GM21360 (cell line): Measurements from ENCODE around the gene KLHDC10.
"Not testable (repeated sequence)": the region's sequence is repeated elsewhere in the genome, so short reads cannot be mapped to it uniquely, and the experiment has no call there.

ENCODE experiments used
- ATAC-seq: cut with Tn5 transposase; IDR thresholded peaks from one replicate; pipeline ENCODE4 v1.9.1; 2021; ENCODE audit warnings: mild to moderate bottlenecking, moderate library complexity; ENCODE audit not compliant: unreplicated experiment

Gene KLHDC10

GRCh38 chr7:130152493-130153210 is 82.3 kb downstream of the KLHDC10 start:
- ATAC-seq = no peak

DNA sequence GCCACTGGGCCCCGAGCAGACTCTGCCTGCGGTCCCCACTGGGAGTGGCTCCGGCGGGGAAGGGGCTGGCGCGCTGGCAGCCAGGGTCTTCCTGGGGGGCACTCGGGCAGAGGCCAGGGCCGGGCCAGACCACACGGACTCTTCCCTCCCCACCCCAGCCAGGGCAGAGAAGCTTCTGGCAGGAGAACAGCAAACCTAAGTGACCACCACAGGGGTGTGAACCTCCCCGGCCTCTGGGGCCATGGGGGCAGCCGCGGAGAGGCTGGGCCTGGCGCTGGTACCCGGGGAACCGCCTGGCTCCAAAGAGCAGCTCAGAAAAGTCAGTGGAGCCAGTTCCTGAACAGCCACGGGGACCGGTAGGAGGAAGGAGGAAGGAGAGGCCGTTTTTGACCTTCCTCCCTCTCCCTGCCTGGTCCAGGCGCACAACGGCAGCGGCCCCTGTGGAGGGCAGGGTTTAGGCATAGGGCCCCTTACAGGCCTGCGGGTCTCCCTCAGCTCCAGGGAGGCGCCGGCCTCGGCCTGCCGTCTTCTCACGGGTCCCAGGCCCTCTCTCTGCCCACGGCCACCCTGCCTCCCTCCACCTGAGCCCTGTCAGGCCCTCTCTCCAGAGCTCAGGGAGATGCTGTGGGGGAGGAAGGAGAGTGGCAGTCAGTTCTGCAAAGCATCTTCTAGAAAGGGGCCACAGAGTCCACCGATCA is 83.0 kb downstream of the KLHDC10 start:
- ATAC-seq = no peak

DNA sequence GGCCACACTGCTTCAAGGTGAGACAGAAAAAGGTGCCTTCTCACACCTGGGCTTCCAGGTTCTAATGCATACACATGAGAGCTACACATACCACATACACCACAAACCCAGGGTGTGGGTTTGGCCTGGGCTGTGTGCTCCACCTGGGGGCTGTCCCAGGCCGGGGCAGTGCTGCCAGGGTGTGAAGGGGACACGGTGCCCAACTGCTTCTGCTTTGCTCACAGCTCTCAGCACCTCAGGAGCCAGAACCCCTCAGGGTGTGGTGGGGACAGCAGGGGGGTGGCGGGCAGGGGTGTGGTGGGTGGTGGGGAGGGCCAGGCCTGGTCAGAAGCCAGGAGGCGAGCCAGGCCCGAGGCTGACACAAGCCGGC is 83.8 kb downstream of the KLHDC10 start:
- ATAC-seq = no peak

- no peak for ATAC-seq
Observed at GRCh38 chr7:130154501-130155317, 84.4 kb downstream of the KLHDC10 start.

GRCh38 chr7:130156140-130156539 is 85.8 kb downstream of the KLHDC10 start:
- ATAC-seq = no peak

GRCh38 chr7:130157700-130158099 is 87.4 kb downstream of the KLHDC10 start:
- ATAC-seq = no peak

DNA sequence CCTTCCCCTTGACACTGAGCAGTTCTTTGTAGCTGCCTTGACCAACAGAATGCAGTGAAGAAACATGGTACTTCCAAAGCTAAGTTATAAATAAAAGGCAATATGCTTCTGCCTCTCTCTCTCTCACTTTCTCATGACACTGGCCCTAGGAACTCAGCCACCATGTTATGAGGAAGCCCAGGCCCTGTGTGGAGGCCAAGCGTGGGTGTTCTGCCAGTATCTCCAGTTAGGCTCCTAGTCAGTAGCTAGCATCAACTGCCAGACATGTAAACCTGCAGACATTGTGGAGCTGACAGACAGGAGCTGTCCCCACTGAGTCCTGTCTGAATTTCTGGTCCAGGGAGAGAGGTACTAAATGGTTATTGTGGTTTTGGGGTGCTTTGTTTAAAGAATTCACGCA is 89.7 kb downstream of the KLHDC10 start:
- ATAC-seq = no peak

- no peak for ATAC-seq
Observed at GRCh38 chr7:130160455-130160854, 90.1 kb downstream of the KLHDC10 start.

DNA sequence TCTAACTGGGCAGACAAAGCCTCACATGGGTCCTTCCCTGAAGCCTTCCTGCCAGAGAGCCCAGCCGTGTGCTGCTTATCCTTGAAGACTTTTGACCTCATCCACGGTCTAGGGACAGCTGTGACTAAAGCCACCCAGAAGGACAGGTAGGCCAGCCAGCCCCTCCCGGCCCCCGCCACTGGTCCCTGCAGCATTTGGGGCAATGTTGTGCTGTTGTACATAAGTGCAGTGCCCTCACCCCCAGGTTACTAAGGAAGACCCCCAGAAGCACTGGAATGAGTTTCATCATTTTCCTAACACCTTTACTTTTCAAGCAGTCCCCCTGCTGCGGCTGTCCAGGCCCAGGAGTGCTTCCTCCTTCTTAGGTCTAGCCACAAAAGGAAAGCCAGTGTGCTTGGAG is 91.9 kb downstream of the KLHDC10 start:
- no peak for ATAC-seq

DNA sequence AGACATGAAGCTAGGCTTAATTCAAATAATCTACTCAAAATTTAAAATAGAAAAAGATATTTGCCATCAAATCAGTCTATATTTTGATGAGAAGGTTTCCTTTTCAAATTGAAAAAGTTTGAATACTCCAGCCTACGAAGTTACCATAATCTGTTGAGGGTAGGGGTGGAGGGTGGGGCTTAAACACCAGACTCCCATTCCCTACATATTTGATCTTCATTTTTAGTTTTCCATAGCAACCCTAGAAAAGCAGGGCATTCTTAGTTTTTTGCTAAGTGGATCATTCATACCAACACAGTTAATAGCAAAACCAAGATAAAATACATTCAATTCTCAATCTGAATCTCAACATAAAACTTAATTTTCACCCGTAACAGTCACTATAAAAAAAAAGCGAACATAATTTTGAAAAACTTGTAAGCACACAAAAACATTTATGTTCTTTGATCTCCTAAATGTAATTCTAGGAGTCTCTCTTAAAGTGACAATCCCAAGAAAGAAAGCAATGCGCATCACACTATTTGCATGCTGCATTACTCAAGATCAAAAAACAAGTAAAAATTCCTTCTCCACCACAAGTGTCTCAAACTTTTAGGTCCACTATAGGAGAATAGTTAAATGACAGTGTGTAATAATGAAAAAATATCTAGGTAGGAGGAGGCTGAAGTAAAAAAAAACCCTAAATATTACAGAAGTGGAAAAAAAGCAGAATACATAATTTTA is 104.1 kb downstream of the KLHDC10 start:
- ATAC-seq = no peak

DNA sequence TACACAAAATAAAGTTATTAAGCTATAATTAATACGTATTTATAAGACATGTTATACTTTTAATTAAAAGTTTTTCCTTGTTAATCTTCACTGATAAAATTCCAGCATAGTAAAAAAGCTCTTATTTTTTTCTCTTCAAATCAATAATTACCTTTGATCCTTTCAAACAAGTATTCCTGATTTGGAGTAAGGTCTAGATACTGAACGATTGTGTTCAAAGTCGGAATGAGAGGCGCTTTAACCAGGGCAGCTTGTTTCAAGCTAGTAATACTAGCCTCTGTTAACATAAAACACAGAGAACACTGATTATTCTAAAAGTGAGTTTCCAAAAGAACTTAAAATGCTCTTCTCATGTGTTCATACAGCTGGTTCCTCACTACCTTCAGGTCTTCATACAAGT is 107.9 kb downstream of the KLHDC10 start:
- ATAC-seq = no peak

GRCh38 chr7:130179631-130180030 is 109.3 kb downstream of the KLHDC10 start:
- no peak for ATAC-seq

DNA sequence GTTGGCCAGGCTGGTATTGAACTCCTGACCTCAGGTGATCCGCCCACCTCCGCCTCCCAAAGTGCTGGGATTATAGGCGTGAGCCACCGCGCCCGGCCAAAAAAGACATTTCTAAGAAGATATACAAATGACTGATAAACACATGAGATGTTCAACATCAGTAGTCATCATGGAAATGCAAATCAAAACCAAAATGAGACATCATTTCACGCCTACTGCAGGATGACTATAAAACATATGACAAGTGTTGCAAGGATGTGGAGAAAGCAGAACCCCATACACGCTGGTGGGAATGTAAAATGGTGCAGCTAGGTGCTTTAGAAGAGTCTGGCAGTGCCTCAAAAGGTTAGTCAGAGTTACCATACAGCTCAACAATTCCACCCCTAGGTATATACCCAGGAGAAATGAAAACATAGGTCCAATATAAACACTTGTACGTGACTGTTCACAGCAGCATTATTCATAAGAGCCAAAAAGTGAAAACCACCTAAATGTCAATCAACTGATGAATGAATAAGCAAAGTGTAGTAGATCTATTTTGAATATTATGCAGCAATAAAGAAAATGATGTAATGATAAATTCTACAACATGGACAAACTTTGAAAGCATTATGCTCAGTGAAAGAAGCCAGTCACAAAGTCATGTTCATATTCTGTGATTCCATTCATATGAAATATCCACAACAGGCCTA is 110.4 kb downstream of the KLHDC10 start:
- ATAC-seq = no peak

- ATAC-seq = no peak
Observed at GRCh38 chr7:130181263-130181605, 110.9 kb downstream of the KLHDC10 start.

DNA sequence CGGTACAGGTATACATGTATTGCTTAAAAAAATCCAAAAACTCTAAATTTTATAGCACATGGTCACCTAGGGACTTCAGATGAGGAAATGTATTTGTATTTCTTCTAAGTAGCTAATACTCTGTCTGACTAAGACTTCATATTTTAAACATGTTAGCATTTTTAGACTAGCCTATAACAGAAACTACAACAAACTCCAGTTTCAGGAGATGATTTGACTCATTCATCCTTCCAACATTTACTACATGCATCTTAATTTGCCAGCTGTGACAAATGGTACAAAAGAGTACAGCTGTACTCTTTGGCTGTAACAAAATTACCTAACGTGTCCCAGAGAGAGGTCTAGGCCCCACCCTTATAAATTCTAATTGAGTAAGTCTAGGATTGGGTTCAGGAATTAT is 112.7 kb downstream of the KLHDC10 start:
- ATAC-seq = peak; percentile 83

DNA sequence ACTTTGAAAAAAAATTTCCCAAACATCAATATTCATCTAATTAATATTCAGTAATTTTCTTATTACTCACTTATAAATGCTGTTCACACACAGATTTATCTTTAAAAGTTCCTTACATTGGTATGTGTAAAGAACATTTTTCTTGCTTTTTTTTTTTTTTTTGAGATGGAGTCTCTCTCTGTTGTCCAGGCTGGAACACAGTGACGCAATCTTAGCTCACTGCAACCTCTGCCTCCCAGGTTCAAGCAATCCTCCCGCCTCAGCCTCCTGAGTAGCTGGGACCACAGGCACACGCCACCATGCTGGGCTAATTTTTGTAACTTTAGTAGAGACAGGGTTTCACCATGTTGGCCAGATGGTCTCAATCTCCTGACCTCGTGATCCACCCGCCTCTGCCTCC is 114.0 kb downstream of the KLHDC10 start:
- ATAC-seq = not testable (repeated sequence)
